ENCODE measurements around the gene C16orf78.

DNA sequence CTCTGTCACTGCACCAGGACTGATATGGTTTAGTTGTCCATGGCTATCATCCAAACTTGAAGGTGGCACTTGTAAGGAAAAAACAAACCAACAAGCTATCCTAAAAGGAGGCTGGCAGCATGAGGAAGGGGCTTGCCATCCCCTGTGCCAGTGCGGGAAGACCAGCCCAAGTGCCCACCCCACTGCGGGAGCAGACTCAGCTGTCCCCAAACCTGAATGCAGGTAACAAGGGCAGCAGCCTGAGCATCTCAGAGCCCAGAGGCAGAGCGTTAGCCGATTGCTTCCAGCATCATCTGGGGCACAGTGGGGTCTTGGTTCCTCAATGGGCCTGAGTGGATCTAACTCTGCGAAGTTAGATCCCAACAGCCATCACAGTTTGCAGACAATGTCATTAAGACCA is 29.2 kb upstream of the C16orf78 start:
- TF ChIP-seq, protein P1, sequence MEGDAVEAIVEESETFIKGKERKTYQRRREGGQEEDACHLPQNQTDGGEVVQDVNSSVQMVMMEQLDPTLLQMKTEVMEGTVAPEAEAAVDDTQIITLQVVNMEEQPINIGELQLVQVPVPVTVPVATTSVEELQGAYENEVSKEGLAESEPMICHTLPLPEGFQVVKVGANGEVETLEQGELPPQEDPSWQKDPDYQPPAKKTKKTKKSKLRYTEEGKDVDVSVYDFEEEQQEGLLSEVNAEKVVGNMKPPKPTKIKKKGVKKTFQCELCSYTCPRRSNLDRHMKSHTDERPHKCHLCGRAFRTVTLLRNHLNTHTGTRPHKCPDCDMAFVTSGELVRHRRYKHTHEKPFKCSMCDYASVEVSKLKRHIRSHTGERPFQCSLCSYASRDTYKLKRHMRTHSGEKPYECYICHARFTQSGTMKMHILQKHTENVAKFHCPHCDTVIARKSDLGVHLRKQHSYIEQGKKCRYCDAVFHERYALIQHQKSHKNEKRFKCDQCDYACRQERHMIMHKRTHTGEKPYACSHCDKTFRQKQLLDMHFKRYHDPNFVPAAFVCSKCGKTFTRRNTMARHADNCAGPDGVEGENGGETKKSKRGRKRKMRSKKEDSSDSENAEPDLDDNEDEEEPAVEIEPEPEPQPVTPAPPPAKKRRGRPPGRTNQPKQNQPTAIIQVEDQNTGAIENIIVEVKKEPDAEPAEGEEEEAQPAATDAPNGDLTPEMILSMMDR (IDR thresholded peaks at IDR 0.05): no peak
- TF ChIP-seq POLR2A (IDR thresholded peaks at IDR 0.05): no peak
